GM18517 (cell line): ENCODE results near the gene SH3RF3.

Experiments used
- ATAC-seq: cut with Tn5 transposase; IDR thresholded peaks from one replicate; pipeline ENCODE4 v1.9.1; 2021; ENCODE audit warnings: mild to moderate bottlenecking, moderate library complexity; ENCODE audit not compliant: unreplicated experiment

SH3RF3 gene

GRCh38 chr2:109231996-109232705, 103.1 kb downstream of the SH3RF3 start:
- ATAC-seq, result no peak

GRCh38 chr2:109232909-109233308, 103.9 kb downstream of the SH3RF3 start:
- no peak for ATAC-seq

GRCh38 chr2:109233643-109234042, 104.6 kb downstream of the SH3RF3 start:
- no peak for ATAC-seq

- no peak for ATAC-seq
Observed at GRCh38 chr2:109234355-109234754, 105.3 kb downstream of the SH3RF3 start.

- no peak for ATAC-seq
Observed at GRCh38 chr2:109236147-109236546, 107.1 kb downstream of the SH3RF3 start.

GRCh38 chr2:109237792-109238191, 108.8 kb downstream of the SH3RF3 start:
- no peak for ATAC-seq

GRCh38 chr2:109238580-109238979, 109.6 kb downstream of the SH3RF3 start:
- ATAC-seq, result peak; percentile 93

- no peak for ATAC-seq
Observed at GRCh38 chr2:109239720-109240119, 110.7 kb downstream of the SH3RF3 start.

- ATAC-seq, result no peak
Observed at GRCh38 chr2:109242210-109242653, 113.2 kb downstream of the SH3RF3 start.

GRCh38 chr2:109242654-109243331, 113.8 kb downstream of the SH3RF3 start:
- ATAC-seq, result no peak

GRCh38 chr2:109243526-109244303, 114.7 kb downstream of the SH3RF3 start:
- ATAC-seq, result no peak

- no peak for ATAC-seq
Observed at GRCh38 chr2:109244304-109244582, 115.2 kb downstream of the SH3RF3 start.

GRCh38 chr2:109244750-109245382, 115.9 kb downstream of the SH3RF3 start:
- no peak for ATAC-seq

- no peak for ATAC-seq
Observed at GRCh38 chr2:109246176-109246575, 117.2 kb downstream of the SH3RF3 start.

- no peak for ATAC-seq
Observed at GRCh38 chr2:109246616-109247015, 117.6 kb downstream of the SH3RF3 start.

- ATAC-seq, result no peak
Observed at GRCh38 chr2:109247340-109247739, 118.3 kb downstream of the SH3RF3 start.

- no peak for ATAC-seq
Observed at GRCh38 chr2:109247812-109248211, 118.8 kb downstream of the SH3RF3 start.

GRCh38 chr2:109248590-109248989, 119.6 kb downstream of the SH3RF3 start:
- ATAC-seq, result no peak

GRCh38 chr2:109253217-109253616, 124.2 kb downstream of the SH3RF3 start:
- no peak for ATAC-seq

GRCh38 chr2:109254174-109254904, 125.3 kb downstream of the SH3RF3 start:
- peak; percentile 91 for ATAC-seq

- ATAC-seq, result no peak
Observed at GRCh38 chr2:109255654-109256053, 126.6 kb downstream of the SH3RF3 start.
